ENCODE results near the gene CGRRF1.

GRCh38 chr14:54483846-54484245, 25.9 kb upstream of the CGRRF1 start:
- TF ChIP-seq, protein P1, sequence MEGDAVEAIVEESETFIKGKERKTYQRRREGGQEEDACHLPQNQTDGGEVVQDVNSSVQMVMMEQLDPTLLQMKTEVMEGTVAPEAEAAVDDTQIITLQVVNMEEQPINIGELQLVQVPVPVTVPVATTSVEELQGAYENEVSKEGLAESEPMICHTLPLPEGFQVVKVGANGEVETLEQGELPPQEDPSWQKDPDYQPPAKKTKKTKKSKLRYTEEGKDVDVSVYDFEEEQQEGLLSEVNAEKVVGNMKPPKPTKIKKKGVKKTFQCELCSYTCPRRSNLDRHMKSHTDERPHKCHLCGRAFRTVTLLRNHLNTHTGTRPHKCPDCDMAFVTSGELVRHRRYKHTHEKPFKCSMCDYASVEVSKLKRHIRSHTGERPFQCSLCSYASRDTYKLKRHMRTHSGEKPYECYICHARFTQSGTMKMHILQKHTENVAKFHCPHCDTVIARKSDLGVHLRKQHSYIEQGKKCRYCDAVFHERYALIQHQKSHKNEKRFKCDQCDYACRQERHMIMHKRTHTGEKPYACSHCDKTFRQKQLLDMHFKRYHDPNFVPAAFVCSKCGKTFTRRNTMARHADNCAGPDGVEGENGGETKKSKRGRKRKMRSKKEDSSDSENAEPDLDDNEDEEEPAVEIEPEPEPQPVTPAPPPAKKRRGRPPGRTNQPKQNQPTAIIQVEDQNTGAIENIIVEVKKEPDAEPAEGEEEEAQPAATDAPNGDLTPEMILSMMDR (IDR thresholded peaks at IDR 0.05): no peak
- TF ChIP-seq POLR2A (IDR thresholded peaks at IDR 0.05): no peak

Data from testis (tissue), 2 donors.